HG02973 (cell line): ENCODE results near the gene KLK14.

Experiments
- ATAC-seq: cut with Tn5 transposase; IDR thresholded peaks from one replicate; pipeline ENCODE4 v1.9.1; 2021; ENCODE audit warnings: moderate library complexity; ENCODE audit not compliant: unreplicated experiment

The KLK14 gene

DNA sequence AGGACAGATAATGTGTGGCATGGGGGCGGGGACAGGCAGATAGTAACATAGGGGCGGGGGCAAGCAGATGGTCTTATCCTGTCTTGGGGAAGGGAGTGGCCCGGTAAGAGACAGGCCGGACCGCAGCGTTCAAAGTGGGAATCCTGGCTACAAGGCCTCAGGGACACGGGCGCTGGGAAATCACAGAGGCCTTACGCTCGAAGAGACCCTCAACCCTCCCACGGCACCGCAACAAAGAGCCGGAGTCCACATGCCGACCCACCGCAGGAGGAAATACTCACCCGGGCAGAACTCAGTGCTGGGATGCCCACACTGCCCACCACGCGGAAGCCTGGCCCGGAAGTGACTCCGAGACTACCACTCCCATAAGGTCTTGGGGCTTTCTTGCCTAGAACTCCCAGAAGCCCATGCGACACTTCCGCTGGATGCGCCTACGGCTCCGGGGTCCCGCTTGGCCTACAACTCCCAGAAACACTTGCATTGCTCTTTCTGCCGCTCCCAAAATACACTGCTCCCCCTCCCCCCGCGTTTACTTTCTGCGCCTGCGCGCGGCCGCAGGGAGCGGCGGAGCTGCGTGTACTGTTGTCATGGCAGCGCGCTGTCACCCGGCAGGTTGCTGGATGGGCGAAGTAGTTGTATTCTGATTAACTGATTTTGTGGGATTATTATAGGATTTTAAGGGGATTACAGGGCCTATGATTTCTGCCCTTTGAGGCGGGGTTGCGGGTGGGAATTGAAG is 25.5 kb upstream of the KLK14 start, which contains the start of gene CTU1:
Gene CTU1 (minus strand): TSS at position 344 of the 739 bp plus-strand sequence. CDS start 3,840 bp downstream, outside the sequence.
- ATAC-seq, result peak; percentile 91

- ATAC-seq, result no peak
Measured at GRCh38 chr19:51107406-51108065, 24.8 kb upstream of the KLK14 start.

DNA sequence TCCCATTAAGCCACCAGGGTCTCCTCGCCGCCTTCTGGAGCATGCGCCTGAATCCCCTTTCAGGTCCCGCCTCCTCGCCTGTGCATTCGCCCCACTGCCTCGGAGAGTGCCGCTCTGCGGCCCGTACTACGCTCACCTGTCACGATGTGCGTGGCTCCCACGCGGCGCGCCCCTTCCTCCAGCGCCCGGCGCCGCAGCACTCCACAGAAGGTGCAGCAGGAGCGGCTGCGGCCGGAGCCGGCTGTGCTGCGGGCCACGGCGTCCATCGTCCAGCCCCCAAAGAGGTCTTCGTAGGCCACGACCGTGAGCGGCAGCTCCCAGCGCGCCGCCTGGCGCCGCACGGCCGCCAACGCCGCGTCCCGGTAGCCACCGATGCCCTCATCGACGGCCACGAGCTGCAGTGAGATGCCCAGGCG is 21.2 kb upstream of the KLK14 start:
- no peak for ATAC-seq

- ATAC-seq, result no peak
Measured at GRCh38 chr19:51102991-51103390, 20.3 kb upstream of the KLK14 start.

GRCh38 chr19:51101171-51101865 is 18.6 kb upstream of the KLK14 start:
- no peak for ATAC-seq

DNA sequence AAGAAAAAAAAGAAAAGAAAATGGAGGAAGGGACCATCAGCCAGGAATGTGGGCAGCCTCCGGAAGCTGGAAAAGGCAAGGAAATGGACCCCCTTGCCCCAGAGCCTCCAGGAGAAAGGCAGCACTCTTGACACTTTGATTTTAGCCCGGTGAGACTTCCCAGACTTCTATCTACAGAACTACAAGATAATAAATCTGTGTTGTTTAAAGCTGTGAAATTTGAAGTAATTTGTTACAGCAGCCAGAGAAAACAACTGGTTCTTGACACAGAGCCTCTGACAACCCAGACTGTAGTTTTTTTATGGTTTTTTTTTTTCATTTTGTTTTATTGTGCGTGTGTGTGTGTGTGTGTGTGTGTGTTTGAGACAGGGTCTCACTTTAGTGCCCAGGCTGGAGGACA is 17.9 kb upstream of the KLK14 start:
- no peak for ATAC-seq

DNA sequence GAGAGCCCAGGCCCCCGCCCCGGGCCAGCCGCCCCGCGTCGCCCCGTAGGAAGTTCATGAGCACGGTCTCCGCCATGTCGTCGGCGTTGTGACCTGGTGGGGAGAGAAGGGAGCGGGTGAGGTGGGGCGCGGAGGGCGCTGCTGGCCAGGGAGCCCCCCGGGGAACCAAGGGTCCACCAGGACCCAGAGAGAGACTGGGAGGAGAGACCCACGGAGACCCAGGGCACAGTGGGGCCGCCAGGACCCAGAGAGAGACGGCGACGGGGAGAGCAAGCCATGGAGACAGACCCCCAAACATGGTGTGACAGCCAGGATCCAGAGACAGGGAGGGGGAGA is 16.3 kb upstream of the KLK14 start:
- ATAC-seq, result no peak

- ATAC-seq, result no peak
Measured at GRCh38 chr19:51098365-51099046, 15.8 kb upstream of the KLK14 start.

DNA sequence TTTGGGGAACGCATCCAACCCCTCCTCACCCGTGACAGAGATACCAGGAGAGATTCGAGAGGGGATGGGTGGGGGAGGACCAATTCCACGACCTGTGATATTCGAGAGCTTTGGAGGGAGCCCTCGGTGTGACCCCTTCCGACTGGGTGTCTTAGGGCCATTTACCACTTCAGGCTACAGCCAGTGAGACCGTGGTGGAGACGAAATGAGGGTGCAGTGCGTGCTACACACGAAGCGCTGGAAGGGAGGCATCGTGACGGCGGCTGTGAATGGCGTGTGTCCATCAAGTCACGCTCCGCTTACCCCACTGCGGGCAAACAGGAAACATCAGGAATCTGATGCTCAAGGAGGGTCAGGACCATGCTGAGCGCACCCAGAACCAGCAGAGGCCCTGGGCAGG is 15.1 kb upstream of the KLK14 start:
- ATAC-seq, result no peak

GRCh38 chr19:51097166-51097738 is 14.6 kb upstream of the KLK14 start:
- ATAC-seq, result no peak

GRCh38 chr19:51096473-51097165 is 13.9 kb upstream of the KLK14 start:
- ATAC-seq, result no peak

- no peak for ATAC-seq
Measured at GRCh38 chr19:51094696-51095279, 12.1 kb upstream of the KLK14 start.

DNA sequence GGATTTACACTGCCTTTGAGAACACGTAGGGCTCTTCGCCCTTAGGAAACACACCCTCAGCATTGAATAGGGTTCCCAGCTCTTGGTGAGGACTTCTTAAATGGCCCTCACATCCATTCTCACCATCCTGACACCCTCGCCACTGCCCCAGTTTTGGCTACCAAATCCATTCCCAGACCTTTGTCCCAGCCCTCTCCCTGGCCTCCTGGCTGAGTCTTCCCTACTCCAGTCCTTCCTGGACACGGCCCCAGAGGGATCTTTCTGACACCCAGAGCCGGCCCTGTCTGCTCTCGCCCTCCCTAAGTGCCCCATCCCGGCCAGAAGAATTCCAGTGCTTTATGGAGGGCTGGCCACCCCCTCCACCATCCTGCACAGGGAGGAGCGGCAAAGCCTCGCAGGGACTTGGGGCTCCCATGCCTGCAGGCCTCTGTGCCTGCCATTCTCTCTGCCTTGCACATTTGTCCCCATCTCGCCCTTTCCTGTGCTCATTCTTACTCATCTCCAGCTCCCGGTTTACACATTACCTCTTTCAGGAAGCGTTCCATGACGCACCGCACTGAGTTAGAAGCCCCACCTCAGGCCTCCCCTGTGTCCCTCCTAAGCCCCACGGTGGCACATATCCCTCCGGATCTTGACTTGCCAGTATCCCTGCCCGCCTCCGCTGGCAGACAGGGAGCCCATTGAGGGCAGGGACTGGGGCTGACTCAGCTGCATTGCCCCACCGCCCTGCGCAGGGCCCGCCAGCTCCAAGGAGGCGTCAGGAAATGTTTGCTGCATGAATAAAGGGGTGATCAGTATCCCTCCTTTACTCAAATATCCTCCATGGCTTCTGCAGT is 11.0 kb upstream of the KLK14 start:
- no peak for ATAC-seq

GRCh38 chr19:51093101-51093500 is 10.4 kb upstream of the KLK14 start:
- ATAC-seq, result no peak

GRCh38 chr19:51091895-51092873 is 9.5 kb upstream of the KLK14 start:
- no peak for ATAC-seq

DNA sequence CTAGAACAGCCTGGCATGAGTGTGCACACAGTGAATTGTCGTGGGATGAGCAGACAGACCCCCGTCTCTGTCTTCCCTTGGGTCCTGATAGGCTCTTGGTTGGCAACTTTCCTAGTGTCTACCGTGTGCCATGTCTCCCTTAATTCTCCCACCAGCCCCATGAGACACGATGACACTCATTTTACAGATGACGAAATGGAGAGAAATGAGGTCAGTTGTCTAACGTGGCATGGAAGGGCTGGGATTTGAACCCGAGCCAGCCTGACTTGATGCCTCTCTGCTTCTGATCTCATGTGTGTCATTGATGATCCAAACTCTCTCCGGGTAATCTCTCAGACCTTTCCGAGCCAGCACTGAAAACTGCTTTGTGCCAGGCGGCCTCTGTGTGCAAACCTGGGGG is 8.4 kb upstream of the KLK14 start:
- ATAC-seq, result no peak

DNA sequence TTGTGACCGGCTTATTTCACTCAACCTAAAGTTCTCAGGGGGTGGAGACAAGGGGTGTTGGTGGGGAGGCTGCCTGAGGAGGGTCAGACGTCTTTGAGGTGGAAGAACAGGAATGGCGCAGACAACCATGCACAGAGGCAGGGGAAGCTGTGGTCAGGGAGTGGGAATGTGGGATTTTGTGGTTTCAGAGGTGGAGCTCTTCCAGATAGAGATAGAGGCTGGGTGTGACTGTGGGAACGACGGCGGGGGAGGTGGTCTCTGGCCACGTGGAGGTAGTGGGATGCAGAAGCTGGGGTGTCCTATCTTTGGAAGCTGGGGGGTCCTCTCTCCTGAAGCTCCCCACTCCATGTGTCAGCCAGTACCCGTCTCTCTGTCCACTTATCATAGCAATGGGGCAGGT is 7.8 kb upstream of the KLK14 start:
- ATAC-seq, result no peak

- ATAC-seq, result no peak
Measured at GRCh38 chr19:51089786-51090185, 7.1 kb upstream of the KLK14 start.
